Activated CD4-positive, alpha-beta T cell treated with anti-CD3 and anti-CD28 coated beads, Interleukin-2, amount 50 U/mL, for 4 hours (primary cell): ENCODE data around the gene PDLIM7.
"Not testable (repeated sequence)": the region's sequence is repeated elsewhere in the genome, so short reads cannot be mapped to it uniquely, and the experiment has no call there.

Source experiments
- DNase-seq, 2 experiments: peaks; one replicate each; pipeline ENCODE4 v3.0.0-alpha.2; 2020

Gene PDLIM7

GRCh38 chr5:177490311-177490991 is 7.0 kb downstream of the PDLIM7 start:
- no peak for DNase-seq

- no peak for DNase-seq
Measured at GRCh38 chr5:177489119-177489716, 8.2 kb downstream of the PDLIM7 start.

- DNase-seq = no peak
Measured at GRCh38 chr5:177487975-177488374, 9.4 kb downstream of the PDLIM7 start.

GRCh38 chr5:177487144-177487543 is 10.3 kb downstream of the PDLIM7 start:
- DNase-seq = no peak

- DNase-seq = no peak
Measured at GRCh38 chr5:177486256-177486655, 11.1 kb downstream of the PDLIM7 start.

- not testable (repeated sequence) for DNase-seq
Measured at GRCh38 chr5:177485753-177486152, 11.7 kb downstream of the PDLIM7 start.

- DNase-seq = no peak
Measured at GRCh38 chr5:177484902-177485549, 12.4 kb downstream of the PDLIM7 start.

GRCh38 chr5:177483994-177484901 is 13.2 kb downstream of the PDLIM7 start:
- DNase-seq = no peak

- DNase-seq = no peak
Measured at GRCh38 chr5:177483042-177483441, 14.4 kb downstream of the PDLIM7 start.

- no peak for DNase-seq
Measured at GRCh38 chr5:177482359-177482795, 15.0 kb downstream of the PDLIM7 start.

- DNase-seq = no peak
Measured at GRCh38 chr5:177479774-177480173, 17.6 kb downstream of the PDLIM7 start.

GRCh38 chr5:177478711-177479646 is 18.4 kb downstream of the PDLIM7 start:
- DNase-seq = no peak

GRCh38 chr5:177477701-177478477 is 19.5 kb downstream of the PDLIM7 start:
- no peak for DNase-seq

- DNase-seq = no peak
Measured at GRCh38 chr5:177476531-177477233, 20.7 kb downstream of the PDLIM7 start.

- DNase-seq = no peak
Measured at GRCh38 chr5:177475563-177476427, 21.6 kb downstream of the PDLIM7 start.

GRCh38 chr5:177474846-177475562 is 22.4 kb downstream of the PDLIM7 start:
- no peak for DNase-seq

GRCh38 chr5:177474002-177474476 is 23.4 kb downstream of the PDLIM7 start:
- DNase-seq = no peak

- DNase-seq = no peak
Measured at GRCh38 chr5:177473443-177474001, 23.9 kb downstream of the PDLIM7 start, which contains the start of gene DBN1. DBN1 (minus strand) TSS chr5:177473634; CDS start chr5:177473521, 113 bp downstream.
